Mononuclear cell (primary cell): ENCODE data around the gene HYCC1. TPM values are rescaled to one million over a fixed set of nuclear protein-coding genes. Genes with fewer than 3 reads are reported as not detected.

Experiments used
- H3K27me3 ChIP-seq: 2 replicates; pipeline ENCODE4 v1.6.0; 2011; ENCODE audit warnings: low read length, control low read depth; ENCODE audit not compliant: insufficient read depth
- H3K4me1 ChIP-seq: 2 replicates; pipeline ENCODE4 v1.5.1; 2011; ENCODE audit warnings: mild to moderate bottlenecking, low read length, control low read depth; ENCODE audit not compliant: insufficient read depth
- H3K4me3 ChIP-seq: 2 replicates; pipeline ENCODE4 v1.5.1; 2011; ENCODE audit warnings: mild to moderate bottlenecking, low read length, moderate library complexity
- H3K9me3 ChIP-seq: 2 replicates; pipeline ENCODE4 v1.5.1; 2011; ENCODE audit warnings: low read depth, mild to moderate bottlenecking, control low read depth, low read length
- total RNA-seq: library from RNA; depleted of rRNA; stranded (reverse); fragments of >200 nt; gene quantifications from one replicate; pipeline ENCODE4 v1.2.3, GENCODE V29; 2012

HYCC1 gene
- total RNA-seq, 1 donor: 14.6 TPM

GRCh38 chr7:23022851-23023250, 8.9 kb upstream of the HYCC1 start:
- Histone ChIP-seq H3K9me3 (no peaks in the 10 kb centered on the region), H3K4me1 (peaks cover 46% of the 10 kb centered on the region), H3K27me3 (no peaks in the 10 kb centered on the region), H3K4me3 (no peak overlapping the region)

DNA sequence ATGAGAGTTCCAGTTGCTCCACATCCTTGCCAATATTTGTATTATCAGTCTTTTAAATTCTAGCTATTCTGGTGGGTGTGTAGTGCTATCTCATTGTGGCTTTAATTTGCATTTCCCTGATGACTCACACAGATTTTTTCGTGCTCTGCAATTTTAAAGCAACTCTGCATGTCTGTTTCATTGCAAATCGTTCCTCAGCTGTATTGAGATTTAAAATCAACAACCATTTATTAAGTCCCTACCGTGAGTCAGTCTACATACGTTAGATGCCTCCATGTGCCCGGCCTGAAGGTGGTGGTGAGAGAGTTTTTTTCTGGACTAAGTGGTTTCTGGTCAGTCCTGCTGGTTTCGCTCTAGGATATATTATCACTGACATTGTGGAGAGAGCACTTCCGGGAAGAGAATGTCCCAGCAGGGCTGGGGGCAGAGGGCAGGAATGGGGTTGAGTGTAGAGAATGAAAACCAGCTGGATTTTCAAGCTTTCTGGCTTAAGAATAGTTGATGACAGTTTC, 8.4 kb upstream of the HYCC1 start:
- Histone ChIP-seq H3K27me3 (no peaks in the 10 kb centered on the region), H3K9me3 (no peaks in the 10 kb centered on the region), H3K4me3 (no peak overlapping the region), H3K4me1 (peaks cover 52% of the 10 kb centered on the region)

GRCh38 chr7:23021596-23021995, 7.7 kb upstream of the HYCC1 start:
- H3K4me1 ChIP-seq: peaks cover 59% of the 10 kb centered on the region
- no peak overlapping the region for H3K4me3 ChIP-seq
- H3K27me3 ChIP-seq: no peaks in the 10 kb centered on the region
- no peaks in the 10 kb centered on the region for H3K9me3 ChIP-seq

DNA sequence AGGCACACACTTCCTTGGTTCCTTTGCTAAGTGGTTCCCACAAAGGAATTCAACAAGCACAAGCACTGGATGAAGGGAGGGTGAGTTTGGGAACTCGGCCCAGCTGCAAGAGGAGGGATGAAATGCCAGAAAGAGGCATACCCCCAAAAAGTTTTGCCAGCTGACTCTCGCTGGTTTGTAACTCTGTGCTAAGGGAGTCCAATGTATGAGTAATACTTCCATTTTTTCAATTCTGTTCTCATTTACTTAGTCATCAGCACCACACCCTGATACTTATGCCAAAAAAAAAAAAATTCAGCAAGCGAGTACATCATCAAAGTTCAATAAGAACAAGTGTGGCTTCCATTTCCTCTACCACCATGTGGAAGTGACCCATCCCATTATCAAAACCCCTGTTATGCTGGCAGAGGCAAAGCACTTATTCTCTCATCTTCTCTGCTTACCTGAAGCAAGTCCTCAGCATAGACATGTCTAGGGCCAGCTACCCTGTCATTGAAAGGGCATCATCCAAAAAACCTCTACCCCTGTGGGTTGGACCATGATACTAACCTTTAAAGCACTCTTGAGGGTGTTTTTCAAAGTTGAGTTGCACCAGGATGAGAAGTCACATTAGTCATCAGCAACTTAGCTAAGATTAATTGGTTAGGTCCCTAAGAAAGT, 6.9 kb upstream of the HYCC1 start:
- Histone ChIP-seq H3K9me3 (no peaks in the 10 kb centered on the region), H3K4me3 (no peak overlapping the region), H3K4me1 (peaks cover 64% of the 10 kb centered on the region), H3K27me3 (no peaks in the 10 kb centered on the region)

DNA sequence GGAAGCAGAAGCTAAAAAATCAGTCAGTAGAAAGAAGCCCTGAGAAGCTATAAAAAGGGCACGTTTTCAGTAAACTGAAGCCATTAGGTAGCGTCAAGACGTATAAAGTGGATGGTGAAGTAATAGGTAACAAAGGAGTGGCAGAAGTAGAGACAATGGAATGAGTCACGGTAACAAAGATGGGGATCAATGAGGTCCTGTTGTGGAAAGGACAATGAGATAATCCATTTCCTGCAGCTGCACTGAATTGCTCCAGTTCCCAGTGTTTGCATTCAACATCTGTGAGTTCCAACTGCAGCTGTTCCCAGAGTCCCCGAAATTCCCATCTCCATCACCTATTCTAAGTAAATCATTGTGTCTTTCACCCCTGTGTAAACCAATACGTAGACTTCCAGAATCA, 4.8 kb upstream of the HYCC1 start:
- peaks cover 74% of the 10 kb centered on the region for H3K4me1 ChIP-seq
- H3K4me3 ChIP-seq: no peak overlapping the region
- H3K9me3 ChIP-seq: no peaks in the 10 kb centered on the region
- H3K27me3 ChIP-seq: no peaks in the 10 kb centered on the region

- H3K4me3 ChIP-seq: no peak overlapping the region
- H3K4me1 ChIP-seq: peaks cover 77% of the 10 kb centered on the region
Observed at GRCh38 chr7:23017309-23017708, 3.4 kb upstream of the HYCC1 start.

GRCh38 chr7:23016345-23017253, 2.7 kb upstream of the HYCC1 start:
- no peaks in the 10 kb centered on the region for H3K27me3 ChIP-seq
- no peak overlapping the region for H3K4me3 ChIP-seq
- peaks cover 75% of the 10 kb centered on the region for H3K4me1 ChIP-seq

More at GRCh38 chr7:23017309-23017708, 3.4 kb upstream of the HYCC1 start:
- H3K27me3 ChIP-seq: no peaks in the 10 kb centered on the region
- H3K9me3 ChIP-seq: no peaks in the 10 kb centered on the region

GRCh38 chr7:23014681-23015080, 751 bp upstream of the HYCC1 start:
- Histone ChIP-seq H3K4me1 (peaks cover 72% of the 10 kb centered on the region), H3K4me3 (no peak overlapping the region), H3K27me3 (no peaks in the 10 kb centered on the region), H3K9me3 (no peaks in the 10 kb centered on the region)

More at GRCh38 chr7:23016345-23017253, 2.7 kb upstream of the HYCC1 start:
- no peaks in the 10 kb centered on the region for H3K9me3 ChIP-seq

GRCh38 chr7:23012908-23013714, 819 bp downstream of the HYCC1 start:
- H3K9me3 ChIP-seq: no peaks in the 10 kb centered on the region
- H3K4me1 ChIP-seq: peaks cover 64% of the 10 kb centered on the region
- peak overlapping the region; percentile 78 for H3K4me3 ChIP-seq
- H3K27me3 ChIP-seq: no peaks in the 10 kb centered on the region

GRCh38 chr7:23012186-23012585, 1.7 kb downstream of the HYCC1 start:
- Histone ChIP-seq H3K4me3 (no peak overlapping the region), H3K9me3 (no peaks in the 10 kb centered on the region), H3K27me3 (no peaks in the 10 kb centered on the region), H3K4me1 (peaks cover 55% of the 10 kb centered on the region)

GRCh38 chr7:23011222-23011924, 2.6 kb downstream of the HYCC1 start:
- H3K27me3 ChIP-seq: no peaks in the 10 kb centered on the region
- no peak overlapping the region for H3K4me3 ChIP-seq
- peaks cover 47% of the 10 kb centered on the region for H3K4me1 ChIP-seq
- no peaks in the 10 kb centered on the region for H3K9me3 ChIP-seq

DNA sequence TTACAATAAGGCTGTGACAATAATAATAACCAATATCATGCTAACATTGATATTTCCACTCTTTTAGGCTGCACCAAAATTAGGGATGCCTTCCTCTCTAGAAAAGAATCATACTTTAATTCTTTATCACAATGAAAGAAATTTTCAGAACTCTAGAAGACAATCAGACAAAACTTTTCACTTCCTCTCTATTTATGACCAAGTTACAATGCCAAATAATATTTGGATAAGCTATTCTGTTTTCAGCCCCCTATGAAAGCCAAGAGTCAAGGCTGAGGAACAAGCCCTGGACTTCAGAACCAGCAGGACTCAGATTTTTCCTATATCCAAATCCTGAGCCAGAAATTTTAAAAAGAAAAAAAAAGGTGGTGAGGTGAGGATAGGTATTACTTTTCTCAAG, 4.6 kb downstream of the HYCC1 start:
- Histone ChIP-seq H3K4me3 (no peak overlapping the region), H3K4me1 (peaks cover 33% of the 10 kb centered on the region), H3K9me3 (no peaks in the 10 kb centered on the region), H3K27me3 (no peaks in the 10 kb centered on the region)

GRCh38 chr7:23004247-23004520, 9.7 kb downstream of the HYCC1 start:
- Histone ChIP-seq H3K9me3 (no peaks in the 10 kb centered on the region), H3K4me3 (no peak overlapping the region), H3K27me3 (no peaks in the 10 kb centered on the region), H3K4me1 (no peaks in the 10 kb centered on the region)

- Histone ChIP-seq H3K27me3 (no peaks in the 10 kb centered on the region), H3K9me3 (no peaks in the 10 kb centered on the region), H3K4me3 (no peak overlapping the region), H3K4me1 (no peaks in the 10 kb centered on the region)
Observed at GRCh38 chr7:23003505-23004246, 10.3 kb downstream of the HYCC1 start.
